Stimulated activated effector memory CD8-positive, alpha-beta T cell treated with anti-CD3 and anti-CD28 coated beads, Interleukin-12 subunit alpha, Interleukin-12 subunit beta, amount 100 ng/mL, for 72 hours (primary cell): Measurements from ENCODE around the gene ABCG2.
A peak's percentile ranks its signal among the peaks of the same experiment; 100 is the strongest.
"Not testable (repeated sequence)": the region's sequence is repeated elsewhere in the genome, so short reads cannot be mapped to it uniquely, and the experiment has no call there.

Experiments used
- ATAC-seq: fragments of 150-1000 bp; cut with Tn5 transposase; 2 replicates; pipeline ENCODE4 v1.10.0; 2021
- DNase-seq, 2 donors: peaks; one replicate each; pipeline ENCODE4 v3.0.0; 2021 to 2022; ENCODE audit warnings: low spot score in 2 of 2
- H3K27ac Mint-ChIP-seq: one replicate; pipeline ENCODE4 v1.8.0; 2022; ENCODE audit warnings: mild to moderate bottlenecking, mixed read lengths
- H3K36me3 Mint-ChIP-seq: one replicate; pipeline ENCODE4 v1.8.0; 2022; ENCODE audit warnings: mild to moderate bottlenecking, mixed read lengths
- H3K4me1 Mint-ChIP-seq: one replicate; pipeline ENCODE4 v1.8.0; 2022; ENCODE audit warnings: mixed read lengths
- H3K4me3 Mint-ChIP-seq: one replicate; pipeline ENCODE4 v1.8.0; 2022; ENCODE audit warnings: mild to moderate bottlenecking, mixed read lengths
- H3K9me3 Mint-ChIP-seq: one replicate; pipeline ENCODE4 v1.8.0; 2022; ENCODE audit warnings: mixed read lengths

Gene ABCG2

GRCh38 chr4:88179261-88179660, 20.8 kb upstream of the ABCG2 start:
- Mint-ChIP-seq H3K4me1 (peaks cover 6% of the 10 kb centered on the region), H3K36me3 (no peaks in the 10 kb centered on the region), H3K9me3 (no peaks in the 10 kb centered on the region), H3K4me3 (no peak overlapping the region), H3K27ac (no peak overlapping the region)
- DNase-seq (no peak), ATAC-seq (no peak)

GRCh38 chr4:88178626-88179231, 20.3 kb upstream of the ABCG2 start:
- no peak overlapping the region for H3K4me3 Mint-ChIP-seq
- H3K36me3 Mint-ChIP-seq = no peaks in the 10 kb centered on the region
- DNase-seq = no peak
- H3K9me3 Mint-ChIP-seq = no peaks in the 10 kb centered on the region
- H3K4me1 Mint-ChIP-seq = peaks cover 6% of the 10 kb centered on the region
- no peak overlapping the region for H3K27ac Mint-ChIP-seq
- ATAC-seq = no peak

GRCh38 chr4:88177983-88178625, 19.7 kb upstream of the ABCG2 start:
- Mint-ChIP-seq H3K4me3 (no peak overlapping the region), H3K9me3 (no peaks in the 10 kb centered on the region), H3K4me1 (peaks cover 3% of the 10 kb centered on the region), H3K27ac (no peak overlapping the region), H3K36me3 (no peaks in the 10 kb centered on the region)
- ATAC-seq = no peak
- DNase-seq = no peak

GRCh38 chr4:88172987-88173386, 14.5 kb upstream of the ABCG2 start:
- no peak overlapping the region for H3K4me3 Mint-ChIP-seq
- no peak overlapping the region for H3K27ac Mint-ChIP-seq
- no peaks in the 10 kb centered on the region for H3K36me3 Mint-ChIP-seq
- H3K9me3 Mint-ChIP-seq = no peaks in the 10 kb centered on the region
- H3K4me1 Mint-ChIP-seq = no peaks in the 10 kb centered on the region
- ATAC-seq (peak; percentile 58), DNase-seq (no peak)

GRCh38 chr4:88171206-88171605, 12.8 kb upstream of the ABCG2 start:
- H3K36me3 Mint-ChIP-seq = no peaks in the 10 kb centered on the region
- H3K27ac Mint-ChIP-seq = no peak overlapping the region
- no peak overlapping the region for H3K4me3 Mint-ChIP-seq
- ATAC-seq (peak; percentile 21), DNase-seq (no peak)
- H3K9me3 Mint-ChIP-seq = no peaks in the 10 kb centered on the region
- no peaks in the 10 kb centered on the region for H3K4me1 Mint-ChIP-seq

- H3K36me3 Mint-ChIP-seq = no peaks in the 10 kb centered on the region
- no peak overlapping the region for H3K27ac Mint-ChIP-seq
These were observed 10.9 kb upstream of the ABCG2 start for GRCh38 chr4:88169298-88169697.

GRCh38 chr4:88166608-88167007, 8.2 kb upstream of the ABCG2 start:
- ATAC-seq (no peak), DNase-seq (no peak)
- Mint-ChIP-seq H3K9me3 (no peaks in the 10 kb centered on the region), H3K27ac (no peak overlapping the region), H3K4me1 (no peaks in the 10 kb centered on the region), H3K4me3 (no peak overlapping the region), H3K36me3 (no peaks in the 10 kb centered on the region)

More at GRCh38 chr4:88169298-88169697, 10.9 kb upstream of the ABCG2 start:
- DNase-seq (no peak), ATAC-seq (no peak)
- no peak overlapping the region for H3K4me3 Mint-ChIP-seq
- H3K9me3 Mint-ChIP-seq = no peaks in the 10 kb centered on the region
- no peaks in the 10 kb centered on the region for H3K4me1 Mint-ChIP-seq

- H3K9me3 Mint-ChIP-seq = no peaks in the 10 kb centered on the region
- ATAC-seq (no peak), DNase-seq (no peak)
- H3K4me3 Mint-ChIP-seq = no peak overlapping the region
- no peaks in the 10 kb centered on the region for H3K36me3 Mint-ChIP-seq
- H3K4me1 Mint-ChIP-seq = peaks cover 8% of the 10 kb centered on the region
- no peak overlapping the region for H3K27ac Mint-ChIP-seq
These were observed 4.9 kb upstream of the ABCG2 start for GRCh38 chr4:88163336-88163735.

GRCh38 chr4:88162626-88163025, 4.2 kb upstream of the ABCG2 start:
- Mint-ChIP-seq H3K4me3 (no peak overlapping the region), H3K9me3 (no peaks in the 10 kb centered on the region), H3K4me1 (peaks cover 15% of the 10 kb centered on the region), H3K36me3 (no peaks in the 10 kb centered on the region), H3K27ac (no peak overlapping the region)
- DNase-seq (no peak), ATAC-seq (no peak)

GRCh38 chr4:88159229-88159725, 838 bp upstream of the ABCG2 start:
- Mint-ChIP-seq H3K36me3 (no peaks in the 10 kb centered on the region), H3K4me1 (peaks cover 17% of the 10 kb centered on the region), H3K4me3 (peak overlapping the region; percentile 59), H3K9me3 (no peaks in the 10 kb centered on the region), H3K27ac (no peak overlapping the region)
- DNase-seq (no peak), ATAC-seq (no peak)

- no peak for DNase-seq
- H3K36me3 Mint-ChIP-seq = no peaks in the 10 kb centered on the region
- H3K4me1 Mint-ChIP-seq = peaks cover 17% of the 10 kb centered on the region
- ATAC-seq = peak; percentile 79
- peak overlapping the region; percentile 59 for H3K4me3 Mint-ChIP-seq
- no peaks in the 10 kb centered on the region for H3K9me3 Mint-ChIP-seq
- no peak overlapping the region for H3K27ac Mint-ChIP-seq
These were observed 376 bp downstream of the ABCG2 start for GRCh38 chr4:88158038-88158488.

GRCh38 chr4:88152331-88152730, 6.1 kb downstream of the ABCG2 start:
- DNase-seq, H3K36me3 Mint-ChIP-seq, H3K4me1 Mint-ChIP-seq, H3K9me3 Mint-ChIP-seq, ATAC-seq, H3K4me3 Mint-ChIP-seq, H3K27ac Mint-ChIP-seq: not testable (repeated sequence)

GRCh38 chr4:88148560-88148959, 9.9 kb downstream of the ABCG2 start:
- Mint-ChIP-seq H3K36me3 (no peaks in the 10 kb centered on the region), H3K27ac (no peak overlapping the region), H3K4me3 (no peak overlapping the region), H3K9me3 (no peaks in the 10 kb centered on the region), H3K4me1 (no peaks in the 10 kb centered on the region)
- no peak for DNase-seq
- no peak for ATAC-seq

GRCh38 chr4:88147799-88148217, 10.6 kb downstream of the ABCG2 start:
- H3K36me3 Mint-ChIP-seq = no peaks in the 10 kb centered on the region
- no peak overlapping the region for H3K4me3 Mint-ChIP-seq
- no peaks in the 10 kb centered on the region for H3K4me1 Mint-ChIP-seq
- ATAC-seq = peak; percentile 11
- H3K9me3 Mint-ChIP-seq = no peaks in the 10 kb centered on the region
- DNase-seq = no peak
- H3K27ac Mint-ChIP-seq = no peak overlapping the region

- ATAC-seq (no peak), DNase-seq (no peak)
- Mint-ChIP-seq H3K4me3 (no peak overlapping the region), H3K4me1 (no peaks in the 10 kb centered on the region), H3K27ac (no peak overlapping the region), H3K36me3 (no peaks in the 10 kb centered on the region), H3K9me3 (no peaks in the 10 kb centered on the region)
These were observed 11.5 kb downstream of the ABCG2 start for GRCh38 chr4:88146891-88147290.

GRCh38 chr4:88144866-88145300, 13.6 kb downstream of the ABCG2 start:
- DNase-seq (no peak), ATAC-seq (no peak)
- Mint-ChIP-seq H3K9me3 (no peaks in the 10 kb centered on the region), H3K4me1 (no peaks in the 10 kb centered on the region), H3K4me3 (no peak overlapping the region), H3K36me3 (no peaks in the 10 kb centered on the region), H3K27ac (no peak overlapping the region)
